ENCODE data around the gene FARS2. TPM values are rescaled to one million over a fixed set of nuclear protein-coding genes. Genes with fewer than 3 reads are reported as not detected.

The FARS2 gene
- total RNA-seq, 2 experiments from 2014 or later = 15.7 to 18.5 TPM

DNA sequence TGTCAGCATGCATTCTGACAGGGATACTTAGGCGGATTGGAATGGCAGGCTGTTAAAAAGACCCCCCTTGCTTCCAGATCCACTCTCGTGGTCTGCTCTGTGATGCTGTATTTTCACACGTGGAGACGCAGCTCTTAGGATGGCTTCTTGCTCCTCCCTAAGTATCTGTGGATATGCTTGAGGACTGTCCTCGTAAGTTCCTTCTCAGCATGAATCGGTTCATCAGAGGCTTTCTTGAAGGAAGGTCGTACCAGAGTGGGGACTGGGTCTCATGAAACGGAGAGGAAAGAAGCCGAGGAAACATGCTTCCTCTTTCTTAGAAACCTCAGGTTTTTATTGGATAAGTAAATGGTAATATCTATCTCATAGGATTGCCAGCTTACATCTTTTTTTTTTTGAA, 220.4 kb downstream of the FARS2 start:
- Mint-ChIP-seq H3K27me3 (no peaks in the 10 kb centered on the region), H3K4me3 (no peak overlapping the region), H3K27ac (no peak overlapping the region), H3K9me3 (no peaks in the 10 kb centered on the region), H3K36me3 (ENCODE audit: low read depth) (peaks cover 2% of the 10 kb centered on the region), H3K4me1 (ENCODE audit: low read depth) (peaks cover 13% of the 10 kb centered on the region)
- CTCF ChIA-PET = interaction anchor here (0.6 to 9.0 kb wide), 2 partner anchors 10 to 650 kb away, joined by 3 to 54 read pairs; no protein-coding TSS in a partner anchor
- intact Hi-C loops (cut with micrococcal nuclease) = no loop called here
- POLR2A ChIA-PET = no interaction called here
- DNase-seq (no peak), ATAC-seq (no peak)
- TF ChIP-seq, protein P1, sequence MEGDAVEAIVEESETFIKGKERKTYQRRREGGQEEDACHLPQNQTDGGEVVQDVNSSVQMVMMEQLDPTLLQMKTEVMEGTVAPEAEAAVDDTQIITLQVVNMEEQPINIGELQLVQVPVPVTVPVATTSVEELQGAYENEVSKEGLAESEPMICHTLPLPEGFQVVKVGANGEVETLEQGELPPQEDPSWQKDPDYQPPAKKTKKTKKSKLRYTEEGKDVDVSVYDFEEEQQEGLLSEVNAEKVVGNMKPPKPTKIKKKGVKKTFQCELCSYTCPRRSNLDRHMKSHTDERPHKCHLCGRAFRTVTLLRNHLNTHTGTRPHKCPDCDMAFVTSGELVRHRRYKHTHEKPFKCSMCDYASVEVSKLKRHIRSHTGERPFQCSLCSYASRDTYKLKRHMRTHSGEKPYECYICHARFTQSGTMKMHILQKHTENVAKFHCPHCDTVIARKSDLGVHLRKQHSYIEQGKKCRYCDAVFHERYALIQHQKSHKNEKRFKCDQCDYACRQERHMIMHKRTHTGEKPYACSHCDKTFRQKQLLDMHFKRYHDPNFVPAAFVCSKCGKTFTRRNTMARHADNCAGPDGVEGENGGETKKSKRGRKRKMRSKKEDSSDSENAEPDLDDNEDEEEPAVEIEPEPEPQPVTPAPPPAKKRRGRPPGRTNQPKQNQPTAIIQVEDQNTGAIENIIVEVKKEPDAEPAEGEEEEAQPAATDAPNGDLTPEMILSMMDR (IDR thresholded peaks at IDR 0.05) = no peak

DNA sequence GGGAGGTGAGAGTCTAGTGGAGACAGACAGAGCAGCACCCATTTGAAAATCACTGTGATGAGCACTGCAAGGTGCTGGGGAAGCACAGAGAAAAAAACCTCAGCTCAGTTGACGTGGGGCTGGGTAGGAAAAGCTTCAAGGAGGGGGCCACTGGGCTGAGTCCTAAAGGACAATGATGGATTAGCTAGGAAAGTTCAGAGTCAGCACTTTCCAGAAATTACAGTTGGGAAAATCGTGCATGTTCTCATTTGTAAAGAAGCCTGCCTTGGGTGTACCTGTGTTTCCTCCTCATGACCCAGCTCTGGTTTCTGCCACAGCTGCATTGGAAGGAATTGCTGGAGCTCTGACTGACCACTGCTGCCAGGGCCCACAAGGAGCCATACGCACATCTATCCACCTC, 221.3 kb downstream of the FARS2 start:
- Mint-ChIP-seq H3K36me3 (ENCODE audit: low read depth) (peaks cover 9% of the 10 kb centered on the region), H3K27ac (no peak overlapping the region), H3K9me3 (no peaks in the 10 kb centered on the region), H3K27me3 (no peaks in the 10 kb centered on the region), H3K4me3 (no peak overlapping the region), H3K4me1 (ENCODE audit: low read depth) (peaks cover 17% of the 10 kb centered on the region)
- ChIA-PET CTCF (interaction anchor here (9.0 kb wide), 1 partner anchor 11 kb away, joined by 54 read pairs; no protein-coding TSS in a partner anchor), POLR2A (no interaction called here)
- DNase-seq (no peak), ATAC-seq (no peak)
- TF ChIP-seq, protein P1 (IDR thresholded peaks at IDR 0.05) = no peak
- intact Hi-C loops (cut with micrococcal nuclease) = no loop called here

DNA sequence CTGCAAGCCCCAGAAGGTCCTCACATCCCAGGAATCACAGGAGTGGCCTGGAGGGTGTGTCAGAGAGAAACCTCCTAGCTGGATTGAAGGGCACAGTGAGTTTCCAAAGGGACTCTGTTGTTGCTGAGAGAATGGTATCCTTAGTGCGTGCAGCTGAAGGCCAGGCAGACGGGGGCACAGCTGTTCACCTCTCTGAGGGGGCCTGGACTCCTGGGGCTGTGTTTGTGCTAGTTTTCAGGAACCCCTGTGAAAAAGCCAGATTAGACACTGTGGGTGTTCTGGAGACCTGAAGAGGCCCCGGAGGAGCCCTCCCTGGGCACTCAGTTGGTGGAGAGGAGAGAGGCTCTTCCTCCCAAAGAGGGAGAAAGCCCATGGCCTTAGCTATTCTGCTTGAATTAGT, 223.4 kb downstream of the FARS2 start:
- CTCF ChIA-PET = interaction anchor here (1.4 to 9.0 kb wide), 2 partner anchors 13 to 21 kb away, joined by 3 to 54 read pairs; no protein-coding TSS in a partner anchor
- POLR2A ChIA-PET = interaction anchor here (0.6 kb wide), 1 partner anchor 101 kb away, joined by 3 read pairs; no protein-coding TSS in a partner anchor
- no peak overlapping the region for H3K27ac Mint-ChIP-seq
- TF ChIP-seq, protein P1 (IDR thresholded peaks at IDR 0.05) = no peak
- intact Hi-C loops (cut with micrococcal nuclease) = no loop called here
- no peak overlapping the region for H3K4me3 Mint-ChIP-seq
- ATAC-seq (no peak), DNase-seq (no peak)
- H3K36me3 Mint-ChIP-seq (ENCODE audit: low read depth) = peaks cover 13% of the 10 kb centered on the region
- H3K9me3 Mint-ChIP-seq = no peaks in the 10 kb centered on the region
- peaks cover 17% of the 10 kb centered on the region for H3K4me1 Mint-ChIP-seq (ENCODE audit: low read depth)
- H3K27me3 Mint-ChIP-seq = no peaks in the 10 kb centered on the region

DNA sequence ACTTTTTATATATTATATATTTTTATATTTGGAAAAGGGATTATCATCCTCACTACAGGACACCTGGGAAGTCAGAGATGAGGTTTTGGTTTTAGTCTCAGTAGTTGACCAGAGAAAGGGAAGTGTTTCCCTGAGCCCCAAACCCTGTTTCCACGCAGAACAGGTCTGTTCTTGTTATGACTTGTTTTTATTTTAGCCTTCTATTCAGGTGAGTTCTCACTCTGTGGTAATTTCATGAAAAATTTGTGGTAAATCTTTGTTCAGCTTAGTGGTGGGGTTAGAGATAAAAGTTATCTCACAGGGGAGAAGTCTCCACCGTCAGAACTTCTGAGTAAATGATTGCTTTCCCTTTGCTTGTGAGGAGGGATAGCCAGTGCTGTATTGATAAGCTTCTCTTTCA, 224.9 kb downstream of the FARS2 start:
- Mint-ChIP-seq H3K36me3 (ENCODE audit: low read depth) (peaks cover 19% of the 10 kb centered on the region), H3K27ac (peak overlapping the region; percentile 39), H3K4me3 (no peak overlapping the region), H3K27me3 (no peaks in the 10 kb centered on the region), H3K9me3 (no peaks in the 10 kb centered on the region), H3K4me1 (ENCODE audit: low read depth) (peaks cover 17% of the 10 kb centered on the region)
- TF ChIP-seq, protein P1 (IDR thresholded peaks at IDR 0.05) = no peak
- DNase-seq (no peak), ATAC-seq (peak; percentile 24)
- POLR2A ChIA-PET = interaction anchor here (1.0 kb wide), 1 partner anchor 9 kb away, joined by 3 read pairs; no protein-coding TSS in a partner anchor
- CTCF ChIA-PET = interaction anchor here (1.0 to 9.0 kb wide), 2 partner anchors 9 to 14 kb away, joined by 3 to 54 read pairs; no protein-coding TSS in a partner anchor
- intact Hi-C loops (cut with micrococcal nuclease) = no loop called here

DNA sequence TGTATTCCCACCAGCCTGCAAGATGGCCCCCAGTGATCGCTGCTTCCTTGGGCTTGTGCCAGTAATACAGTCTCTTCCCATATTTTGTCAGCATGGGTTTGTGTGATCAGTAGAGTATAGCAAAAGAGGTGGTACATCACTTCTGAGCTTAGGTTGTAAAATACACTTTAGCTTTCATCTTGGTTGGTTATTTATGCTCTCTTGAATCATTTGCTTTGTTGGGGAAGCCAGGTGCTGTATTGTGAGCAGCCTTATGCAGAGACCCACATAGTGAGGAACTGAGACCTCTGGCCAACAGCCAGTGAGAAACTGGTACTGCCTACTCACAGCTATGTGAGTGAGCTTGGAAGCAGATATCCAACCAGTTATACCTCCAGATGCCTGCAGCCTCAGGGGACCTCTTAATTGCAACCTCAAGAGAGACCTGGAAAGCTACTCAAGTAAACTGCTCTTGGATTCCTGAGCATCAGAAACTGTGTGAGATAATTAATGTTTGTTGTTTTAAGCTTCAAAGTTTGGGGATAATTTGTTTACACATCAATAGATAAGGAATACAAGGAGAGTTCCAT, 229.3 kb downstream of the FARS2 start:
- POLR2A ChIA-PET = no interaction called here
- TF ChIP-seq, protein P1 (IDR thresholded peaks at IDR 0.05) = no peak
- Mint-ChIP-seq H3K9me3 (no peaks in the 10 kb centered on the region), H3K4me3 (no peak overlapping the region), H3K27me3 (no peaks in the 10 kb centered on the region), H3K36me3 (ENCODE audit: low read depth) (peaks cover 27% of the 10 kb centered on the region), H3K27ac (no peak overlapping the region), H3K4me1 (ENCODE audit: low read depth) (peaks cover 15% of the 10 kb centered on the region)
- ATAC-seq (no peak), DNase-seq (no peak)
- intact Hi-C loops (cut with micrococcal nuclease) = no loop called here
- CTCF ChIA-PET = interaction anchor here (1.1 to 1.5 kb wide), 2 partner anchors 12 to 347 kb away, joined by 3 to 5 read pairs; no protein-coding TSS in a partner anchor

Data from activated CD8-positive, alpha-beta T cell treated with anti-CD3 and anti-CD28 coated beads for 36 hours (primary cell).